Measurements from ENCODE around the gene SULF2.

DNA sequence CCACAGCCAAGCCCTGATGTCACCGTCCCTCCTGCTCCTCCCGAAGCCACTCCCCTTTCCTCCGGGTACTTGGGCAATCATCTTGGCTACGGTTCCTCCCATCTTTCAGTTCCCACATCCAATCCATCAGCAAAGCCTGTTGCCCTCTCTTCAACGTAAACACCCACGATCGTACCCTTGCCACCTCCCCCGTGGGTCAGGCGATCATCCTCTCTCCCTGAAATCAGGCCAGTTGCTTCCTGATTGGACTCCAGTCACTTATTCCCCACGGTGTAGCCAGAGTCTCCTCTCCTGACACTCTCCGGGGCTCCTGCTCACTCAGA lies 44.5 kb downstream of the SULF2 start:
- TF ChIP-seq POLR2A (IDR thresholded peaks at IDR 0.05), result no peak
- TF ChIP-seq, protein P1, sequence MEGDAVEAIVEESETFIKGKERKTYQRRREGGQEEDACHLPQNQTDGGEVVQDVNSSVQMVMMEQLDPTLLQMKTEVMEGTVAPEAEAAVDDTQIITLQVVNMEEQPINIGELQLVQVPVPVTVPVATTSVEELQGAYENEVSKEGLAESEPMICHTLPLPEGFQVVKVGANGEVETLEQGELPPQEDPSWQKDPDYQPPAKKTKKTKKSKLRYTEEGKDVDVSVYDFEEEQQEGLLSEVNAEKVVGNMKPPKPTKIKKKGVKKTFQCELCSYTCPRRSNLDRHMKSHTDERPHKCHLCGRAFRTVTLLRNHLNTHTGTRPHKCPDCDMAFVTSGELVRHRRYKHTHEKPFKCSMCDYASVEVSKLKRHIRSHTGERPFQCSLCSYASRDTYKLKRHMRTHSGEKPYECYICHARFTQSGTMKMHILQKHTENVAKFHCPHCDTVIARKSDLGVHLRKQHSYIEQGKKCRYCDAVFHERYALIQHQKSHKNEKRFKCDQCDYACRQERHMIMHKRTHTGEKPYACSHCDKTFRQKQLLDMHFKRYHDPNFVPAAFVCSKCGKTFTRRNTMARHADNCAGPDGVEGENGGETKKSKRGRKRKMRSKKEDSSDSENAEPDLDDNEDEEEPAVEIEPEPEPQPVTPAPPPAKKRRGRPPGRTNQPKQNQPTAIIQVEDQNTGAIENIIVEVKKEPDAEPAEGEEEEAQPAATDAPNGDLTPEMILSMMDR (IDR thresholded peaks at IDR 0.05), result no peak
